Activated T-cell treated with anti-CD3 and anti-CD28 coated beads for 4 hours (primary cell): ENCODE data around the gene GSE1.

Experiments used
- DNase-seq: peaks from one replicate; pipeline ENCODE4 v3.0.0-alpha.2; 2020

Gene GSE1

DNA sequence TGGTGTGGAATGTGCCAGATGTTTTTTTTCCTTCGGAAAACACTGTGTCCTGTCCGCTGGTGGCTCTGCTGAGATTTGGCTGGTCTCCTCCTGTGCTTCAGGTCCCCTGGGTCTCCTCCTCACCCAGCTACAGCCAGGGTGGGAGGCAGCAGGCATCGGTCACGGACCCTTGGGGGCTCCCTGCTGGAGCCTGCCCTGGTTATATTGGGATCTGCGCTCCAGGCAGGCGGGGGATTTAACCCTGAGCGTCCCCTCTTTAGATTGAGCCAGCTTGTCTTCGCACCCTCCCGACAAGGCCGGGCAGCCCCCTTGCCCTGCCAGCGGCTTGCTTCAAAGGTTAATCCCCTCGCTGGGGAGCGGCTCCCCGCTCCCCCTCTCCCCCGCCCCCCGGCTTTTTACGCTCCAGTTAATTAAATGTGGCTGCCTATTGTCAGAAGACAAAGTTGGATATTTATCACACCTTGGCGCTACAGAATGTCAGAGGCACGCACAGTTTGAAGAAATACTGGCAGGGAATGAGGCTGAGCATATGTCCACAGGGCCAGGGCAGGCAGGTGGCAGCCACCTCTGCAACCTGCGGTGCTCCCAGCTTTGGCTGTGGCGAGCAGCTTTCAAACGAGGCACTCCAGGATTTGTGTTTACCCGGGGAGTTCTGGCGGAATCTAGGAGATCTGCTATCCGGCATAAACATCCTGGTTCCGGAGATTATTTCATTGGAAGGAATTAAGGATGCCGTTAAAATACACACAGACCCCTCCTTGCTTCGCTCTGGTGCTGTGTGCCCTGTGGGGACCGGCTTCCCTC, 38.2 kb upstream of the GSE1 start:
- no peak for DNase-seq

DNA sequence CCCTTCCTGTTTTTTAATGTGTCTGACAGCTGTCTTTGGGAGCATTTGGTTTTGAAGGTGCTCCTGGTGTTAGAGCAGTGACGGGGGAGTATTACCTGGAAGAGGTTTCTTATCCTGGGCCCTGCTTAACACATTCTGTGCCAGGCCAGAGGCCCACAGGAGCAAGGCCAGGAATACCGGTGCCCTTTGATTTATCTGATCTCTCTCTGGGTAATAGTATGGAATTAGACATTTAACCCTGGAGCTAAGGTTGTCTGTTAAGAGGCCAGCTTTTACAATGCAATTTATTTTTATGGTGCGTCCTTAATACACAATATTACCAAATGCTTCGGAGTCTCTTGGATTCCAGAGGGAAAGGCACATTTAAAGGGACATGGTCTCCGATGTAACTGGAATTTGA, 37.2 kb upstream of the GSE1 start:
- DNase-seq = no peak

- no peak for DNase-seq
Observed at GRCh38 chr16:85576944-85577343, 36.2 kb upstream of the GSE1 start.

DNA sequence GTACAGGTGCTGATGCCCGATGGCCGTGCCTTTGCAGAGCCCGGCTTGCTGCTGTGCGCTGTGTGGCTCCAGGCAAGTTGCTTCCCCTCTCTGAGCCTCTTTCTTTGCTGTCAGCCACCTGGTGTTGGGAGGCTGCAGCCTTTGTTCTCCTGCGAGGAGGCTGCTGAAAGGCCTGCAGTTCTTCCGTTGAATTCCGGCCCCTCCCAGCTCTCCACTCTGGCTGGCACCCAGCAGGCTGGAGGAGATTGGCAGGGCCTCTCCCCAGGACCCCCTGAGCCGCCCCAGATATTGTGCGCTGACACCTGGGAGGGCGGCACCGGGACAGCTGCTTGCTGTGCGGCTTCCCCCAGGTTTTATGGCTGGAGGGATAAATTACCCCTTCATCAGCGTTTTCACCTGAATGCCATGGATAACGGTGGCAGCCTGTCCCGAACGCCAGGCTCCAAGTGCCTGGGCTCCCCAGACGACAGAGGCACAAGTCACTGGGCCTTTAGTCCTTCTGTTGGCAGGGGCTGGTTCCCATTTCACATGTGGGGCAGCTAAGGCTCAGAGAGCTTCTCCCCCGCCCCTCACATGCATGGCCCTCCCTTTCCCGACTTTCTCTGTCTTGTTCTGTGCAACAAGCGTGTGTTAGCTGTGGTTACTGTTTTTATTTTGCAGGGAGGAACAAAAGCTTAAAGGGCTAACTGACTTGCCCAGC, 35.1 kb upstream of the GSE1 start:
- DNase-seq = no peak

GRCh38 chr16:85578599-85578948, 34.5 kb upstream of the GSE1 start:
- no peak for DNase-seq

DNA sequence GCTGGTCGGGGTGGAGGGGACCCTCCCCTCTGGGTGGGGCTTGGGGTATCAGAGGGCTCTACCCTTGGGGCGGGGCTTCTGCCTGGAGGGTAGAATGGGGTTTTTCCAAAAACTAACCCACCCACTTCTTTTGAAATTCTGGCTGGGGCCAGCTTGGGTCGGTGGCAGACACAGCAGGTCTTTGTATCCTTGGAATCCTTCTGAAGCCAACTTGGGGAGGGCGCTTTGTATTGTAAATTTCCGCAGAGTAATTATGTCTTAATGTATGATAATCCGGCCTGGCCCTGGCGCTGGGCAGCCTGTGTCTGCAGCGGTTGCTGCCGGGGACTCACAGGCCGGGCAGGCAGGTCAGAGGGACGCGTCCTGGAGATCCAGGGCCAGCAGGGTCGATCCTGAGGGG, 33.9 kb upstream of the GSE1 start:
- DNase-seq = no peak

GRCh38 chr16:85579923-85580580, 33.1 kb upstream of the GSE1 start:
- DNase-seq = no peak

- DNase-seq = no peak
Observed at GRCh38 chr16:85580684-85581083, 32.4 kb upstream of the GSE1 start.

DNA sequence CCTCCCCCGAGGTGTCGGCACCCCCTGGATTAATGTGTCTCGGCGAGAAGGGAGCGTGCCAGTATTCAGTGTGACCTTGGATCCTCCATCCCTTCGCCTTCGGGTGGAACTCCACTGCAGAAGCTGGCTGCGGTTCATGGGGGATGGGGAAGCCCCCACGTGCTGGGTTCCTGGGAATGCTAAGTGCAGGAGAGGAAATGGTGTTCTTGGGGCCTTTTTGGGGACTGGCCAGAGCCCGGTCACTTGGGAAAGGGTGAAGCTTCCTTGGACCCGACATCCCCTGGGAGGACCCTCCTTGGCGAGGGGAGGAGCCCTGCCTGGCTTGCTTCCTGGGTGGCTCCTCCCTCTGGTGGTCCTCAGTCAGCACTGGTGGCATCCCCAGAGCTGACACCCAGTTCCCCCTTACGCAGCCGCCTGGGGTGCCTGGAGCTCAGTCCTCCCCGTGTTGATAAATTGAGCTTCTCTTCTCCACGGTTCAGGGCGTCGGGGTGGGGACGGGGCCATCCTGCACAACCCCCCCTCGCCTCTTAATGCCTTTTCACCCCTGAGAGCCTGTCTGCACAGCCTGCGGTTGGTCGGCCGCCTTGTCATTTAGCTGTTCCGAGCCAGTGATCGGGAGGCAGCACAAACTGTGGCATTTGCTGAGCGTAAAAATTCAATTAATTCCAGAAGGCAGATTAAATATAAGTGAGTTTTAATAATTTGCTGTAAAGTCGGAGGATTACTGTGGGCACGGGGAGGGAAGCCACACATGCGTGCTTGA, 30.7 kb upstream of the GSE1 start:
- DNase-seq = no peak

DNA sequence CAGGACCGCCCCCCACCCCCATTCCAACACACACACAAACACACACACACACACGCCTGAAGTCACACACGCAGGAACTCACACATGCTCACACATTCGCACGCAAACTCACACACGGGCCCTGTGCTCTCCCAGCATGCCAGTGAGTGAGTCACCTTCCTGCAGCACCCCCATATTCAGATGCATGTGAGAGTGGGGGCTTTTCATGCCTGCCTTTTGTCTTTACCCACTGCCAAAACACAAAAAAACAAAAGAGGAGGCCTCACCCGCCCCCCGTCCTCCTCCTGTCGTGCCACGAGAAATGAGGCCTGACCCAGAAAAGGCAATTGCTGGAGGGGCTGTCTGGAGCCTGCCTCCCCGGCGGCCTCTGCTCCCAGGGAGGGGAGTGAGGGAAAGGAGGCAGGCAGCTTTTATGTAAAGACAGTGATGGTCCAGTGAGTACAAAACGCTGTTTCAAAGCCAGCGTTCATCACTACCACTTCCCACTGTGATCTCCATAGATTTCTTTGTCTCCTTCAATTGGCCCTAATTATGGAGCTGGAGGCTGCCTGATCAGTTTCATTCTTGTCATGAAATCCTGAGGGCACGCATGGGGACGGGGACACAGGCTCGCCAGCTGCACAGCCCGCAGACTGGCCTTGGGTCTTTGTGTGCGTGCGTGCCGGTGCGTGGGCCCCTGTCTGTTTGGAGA, 29.5 kb upstream of the GSE1 start:
- no peak for DNase-seq

GRCh38 chr16:85584267-85584666, 28.9 kb upstream of the GSE1 start:
- DNase-seq = no peak

DNA sequence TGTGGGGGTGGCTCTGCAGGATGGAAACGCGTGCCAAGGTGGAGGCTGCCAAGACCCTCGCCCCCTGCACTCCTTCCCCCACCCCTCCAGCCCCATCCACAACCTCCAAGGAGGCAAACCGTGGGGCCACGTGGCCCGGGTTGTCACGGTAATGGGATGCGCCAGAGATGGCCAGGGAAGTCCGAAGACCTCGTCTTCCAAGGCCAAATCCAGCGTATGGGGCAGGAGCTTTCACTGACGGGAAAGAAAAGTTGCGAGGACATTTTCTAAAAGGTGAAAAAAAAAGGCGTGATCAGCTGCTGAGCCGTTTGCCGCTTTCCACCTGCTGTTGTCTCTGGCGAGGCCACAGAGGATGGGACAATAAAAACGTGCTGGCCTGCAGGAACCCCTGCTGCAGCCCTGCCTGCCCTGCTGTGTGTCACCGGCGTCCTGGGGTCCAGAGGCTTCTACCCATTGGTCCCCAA, 28.3 kb upstream of the GSE1 start:
- DNase-seq = no peak

DNA sequence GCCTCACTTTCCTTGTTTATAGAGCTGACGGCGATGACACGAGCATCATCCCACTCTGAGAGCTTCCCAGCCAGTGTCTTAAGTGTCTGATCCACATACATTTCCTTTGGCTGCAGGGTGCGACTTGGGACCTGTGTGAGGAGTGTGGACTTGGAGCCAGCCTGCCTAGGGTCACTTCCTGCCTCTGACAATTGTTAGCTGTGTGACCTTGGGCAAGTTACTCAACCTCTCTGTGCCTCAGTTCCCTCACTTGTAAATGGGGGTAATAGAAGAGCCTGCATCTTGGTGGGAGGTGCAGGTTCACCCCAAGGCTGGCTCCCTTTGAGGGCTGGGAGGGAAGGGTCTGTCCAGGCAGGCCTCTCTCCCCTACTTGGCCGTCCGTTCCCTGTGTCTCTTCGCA, 27.4 kb upstream of the GSE1 start:
- DNase-seq = no peak

- DNase-seq = no peak
Observed at GRCh38 chr16:85586380-85587104, 26.6 kb upstream of the GSE1 start.

GRCh38 chr16:85587762-85588556, 25.2 kb upstream of the GSE1 start:
- DNase-seq = no peak

DNA sequence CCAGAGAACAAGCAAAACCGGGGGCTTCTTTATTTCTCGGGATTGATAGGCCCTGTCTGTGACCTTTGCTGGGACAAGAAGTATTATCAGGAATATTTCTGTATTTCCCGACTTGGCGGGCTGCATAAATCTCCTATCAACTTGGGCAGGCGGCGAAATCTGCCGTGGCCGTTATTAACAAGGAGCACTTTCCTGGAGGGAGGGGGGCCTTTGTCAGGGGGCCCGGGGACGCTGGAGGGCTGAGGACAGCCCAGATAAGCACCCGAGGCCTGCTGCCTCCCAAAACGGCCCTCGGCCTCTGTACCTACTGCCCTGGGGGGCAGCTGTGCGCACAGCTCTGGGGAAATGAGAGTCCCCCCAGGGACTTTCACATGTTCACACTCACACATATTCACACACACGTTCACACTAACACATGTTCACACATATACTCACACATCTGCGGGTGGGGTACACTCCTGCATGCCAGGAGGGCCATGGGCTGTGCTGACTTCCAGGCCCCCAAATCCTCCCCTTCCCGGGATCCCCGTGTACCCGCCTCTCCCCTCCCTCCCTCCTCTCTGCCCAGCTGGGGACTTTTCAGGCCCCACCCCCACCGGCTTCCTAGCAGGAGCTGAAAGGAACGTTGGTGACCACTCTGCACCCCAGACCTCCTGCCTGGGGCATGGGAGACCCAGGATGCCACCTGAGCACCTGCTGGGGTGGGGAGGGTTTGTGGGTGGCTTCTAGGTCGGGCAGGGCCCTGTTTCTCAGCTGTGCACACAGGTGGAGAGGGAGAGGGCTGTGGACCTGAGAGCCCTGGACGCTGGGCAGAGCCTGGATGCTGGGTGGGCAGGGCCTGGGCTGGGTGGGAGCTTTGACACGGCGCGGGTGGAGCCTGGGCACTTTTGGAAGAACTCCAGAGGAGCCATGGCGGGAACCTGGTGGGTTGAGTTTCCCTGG, 24.3 kb upstream of the GSE1 start:
- DNase-seq = no peak

- DNase-seq = no peak
Observed at GRCh38 chr16:85589688-85590505, 23.2 kb upstream of the GSE1 start.

DNA sequence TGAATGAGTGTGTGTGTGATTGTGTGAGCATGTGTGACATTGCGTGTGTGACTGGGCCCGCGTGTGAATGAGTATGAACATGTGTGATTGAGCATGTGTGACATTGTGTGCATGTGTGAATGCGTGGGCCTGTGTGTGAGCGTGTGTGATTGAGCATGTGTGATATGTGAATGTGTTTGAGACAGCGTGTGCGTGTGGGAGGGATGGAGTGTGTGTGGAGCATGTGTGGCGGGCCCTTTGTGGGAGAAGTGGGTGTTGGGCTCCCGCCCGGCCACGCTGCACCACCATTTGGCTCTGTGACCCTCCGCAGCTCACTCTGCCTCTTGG, 22.7 kb upstream of the GSE1 start:
- no peak for DNase-seq

- DNase-seq = no peak
Observed at GRCh38 chr16:85591381-85591780, 21.7 kb upstream of the GSE1 start.
